AG04449 (cell line): Measurements from ENCODE around the gene GSX1.

ENCODE experiments used
- CTCF ChIA-PET: fragments of 350-600 bp; formaldehyde crosslinking; extraction: SDS; loops from one replicate; lab custom pipeline; 2021; ENCODE audit warnings: antibody characterized with exemption; lab: Yijun Ruan, JAX
- POLR2A ChIA-PET: fragments of 400-600, 350-600 bp; formaldehyde crosslinking; extraction: SDS; loops from one replicate; lab custom pipeline; 2020; ENCODE audit warnings: antibody characterized with exemption, inconsistent platforms; lab: Yijun Ruan, JAX
- DNase-seq: peaks from one replicate; pipeline ENCODE4 v3.0.0-alpha.2; 2010; ENCODE audit warnings: low read depth, low spot score
- H3K4me3 ChIP-seq: 2 replicates; pipeline ENCODE4 v1.5.1; 2011; ENCODE audit warnings: low read depth, mild to moderate bottlenecking, control low read depth, low read length
- TF ChIP-seq, protein P1 (sequence below): IDR thresholded peaks from one replicate; pipeline ENCODE4 v1.5.1; 2011; ENCODE audit warnings: mild to moderate bottlenecking, moderate library complexity, low read length, control low read depth, inconsistent platforms; ENCODE audit not compliant: insufficient read depth; ENCODE audit errors: missing control alignments

GSX1 gene

DNA sequence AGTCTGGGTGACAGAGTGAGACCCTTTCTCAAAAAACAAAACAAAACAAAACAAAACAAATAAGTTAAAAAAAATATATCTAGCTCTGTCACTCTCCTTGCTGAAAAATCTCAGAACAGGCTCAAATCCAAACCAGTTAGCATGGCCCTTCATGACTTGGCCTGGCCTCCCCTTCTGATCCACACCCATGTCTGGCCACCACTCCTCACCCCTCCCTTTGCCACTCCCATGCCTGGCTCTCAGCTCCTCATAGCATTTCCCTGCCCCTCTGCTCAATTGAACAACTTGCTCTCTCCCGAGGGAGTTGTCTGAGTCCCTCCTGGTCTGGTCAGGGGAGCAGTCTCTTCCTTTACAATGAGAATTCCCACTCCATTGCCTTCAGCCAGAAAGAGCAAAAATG is 4.0 kb upstream of the GSX1 start:
- TF ChIP-seq, protein P1, sequence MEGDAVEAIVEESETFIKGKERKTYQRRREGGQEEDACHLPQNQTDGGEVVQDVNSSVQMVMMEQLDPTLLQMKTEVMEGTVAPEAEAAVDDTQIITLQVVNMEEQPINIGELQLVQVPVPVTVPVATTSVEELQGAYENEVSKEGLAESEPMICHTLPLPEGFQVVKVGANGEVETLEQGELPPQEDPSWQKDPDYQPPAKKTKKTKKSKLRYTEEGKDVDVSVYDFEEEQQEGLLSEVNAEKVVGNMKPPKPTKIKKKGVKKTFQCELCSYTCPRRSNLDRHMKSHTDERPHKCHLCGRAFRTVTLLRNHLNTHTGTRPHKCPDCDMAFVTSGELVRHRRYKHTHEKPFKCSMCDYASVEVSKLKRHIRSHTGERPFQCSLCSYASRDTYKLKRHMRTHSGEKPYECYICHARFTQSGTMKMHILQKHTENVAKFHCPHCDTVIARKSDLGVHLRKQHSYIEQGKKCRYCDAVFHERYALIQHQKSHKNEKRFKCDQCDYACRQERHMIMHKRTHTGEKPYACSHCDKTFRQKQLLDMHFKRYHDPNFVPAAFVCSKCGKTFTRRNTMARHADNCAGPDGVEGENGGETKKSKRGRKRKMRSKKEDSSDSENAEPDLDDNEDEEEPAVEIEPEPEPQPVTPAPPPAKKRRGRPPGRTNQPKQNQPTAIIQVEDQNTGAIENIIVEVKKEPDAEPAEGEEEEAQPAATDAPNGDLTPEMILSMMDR, result no peak
- CTCF ChIA-PET, result interaction anchor here (1.3 kb wide), 1 partner anchor 411 kb away, joined by 3 read pairs; no protein-coding TSS in a partner anchor
- H3K4me3 ChIP-seq, result no peak overlapping the region
- DNase-seq, result no peak
- POLR2A ChIA-PET, result no interaction called here

DNA sequence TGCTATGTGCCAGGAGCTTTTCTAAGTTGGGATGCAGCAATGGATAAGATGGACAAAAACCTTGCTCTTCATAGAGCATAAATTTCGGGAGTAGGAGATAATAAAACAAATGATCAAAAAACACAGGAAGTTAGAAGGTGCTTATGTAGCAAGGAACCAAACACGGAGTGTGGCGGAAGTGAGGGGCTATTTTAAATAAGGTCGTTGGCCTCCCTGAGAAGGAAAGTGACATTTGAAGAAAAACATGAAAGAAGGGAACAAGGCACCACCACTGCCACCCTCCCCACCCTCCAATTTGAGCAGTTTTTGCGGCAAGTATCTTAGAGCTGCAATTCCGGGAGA is 3.2 kb upstream of the GSX1 start:
- ChIA-PET CTCF (interaction anchor here (1.3 kb wide), 1 partner anchor 412 kb away, joined by 3 read pairs; no protein-coding TSS in a partner anchor), POLR2A (no interaction called here)
- TF ChIP-seq, protein P1, result no peak
- no peak overlapping the region for H3K4me3 ChIP-seq
- no peak for DNase-seq

DNA sequence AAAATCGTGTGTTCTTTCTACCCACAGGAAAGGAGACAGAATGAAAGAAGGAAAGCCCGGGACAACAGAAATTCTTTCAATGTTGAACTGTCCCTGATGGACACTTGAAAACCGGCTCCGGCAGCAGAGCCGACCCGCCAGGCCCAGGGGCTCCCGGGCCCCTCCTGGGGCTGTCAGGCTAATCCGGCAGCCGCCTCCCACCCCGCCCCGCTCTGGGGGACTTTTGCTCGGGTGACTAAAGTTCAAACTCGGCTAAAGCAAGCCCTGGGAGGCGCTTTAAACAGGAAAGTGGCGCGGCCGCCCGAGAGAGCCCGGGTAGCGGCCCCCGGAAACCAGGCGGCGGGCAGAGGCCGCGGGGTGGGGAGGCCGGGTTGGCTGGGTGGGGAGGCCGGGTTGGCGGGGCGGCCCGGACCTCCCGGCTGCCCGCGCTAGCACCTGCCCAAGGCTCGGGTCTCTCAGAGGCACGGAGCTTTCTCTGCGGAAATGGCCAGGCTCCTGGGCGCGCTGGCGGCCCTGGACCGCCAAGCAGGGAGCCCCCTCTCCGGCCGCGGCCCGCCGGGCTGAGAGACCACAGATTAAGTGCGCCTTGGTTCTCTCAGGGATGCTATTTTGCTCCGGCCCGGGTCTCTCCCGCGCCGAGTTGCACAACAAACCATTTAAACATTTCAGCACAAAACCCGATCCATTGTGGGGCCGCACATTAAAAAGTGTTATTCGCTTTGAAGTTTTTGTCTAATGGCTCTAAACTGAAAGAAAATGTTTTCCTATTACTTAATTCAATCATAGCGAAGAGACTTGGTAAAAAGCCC is 2.6 kb upstream of the GSX1 start:
- CTCF ChIA-PET, result interaction anchor here (1.3 kb wide), 1 partner anchor 412 kb away, joined by 3 read pairs; no protein-coding TSS in a partner anchor
- no peak overlapping the region for H3K4me3 ChIP-seq
- DNase-seq, result no peak
- TF ChIP-seq, protein P1, result no peak
- POLR2A ChIA-PET, result no interaction called here

DNA sequence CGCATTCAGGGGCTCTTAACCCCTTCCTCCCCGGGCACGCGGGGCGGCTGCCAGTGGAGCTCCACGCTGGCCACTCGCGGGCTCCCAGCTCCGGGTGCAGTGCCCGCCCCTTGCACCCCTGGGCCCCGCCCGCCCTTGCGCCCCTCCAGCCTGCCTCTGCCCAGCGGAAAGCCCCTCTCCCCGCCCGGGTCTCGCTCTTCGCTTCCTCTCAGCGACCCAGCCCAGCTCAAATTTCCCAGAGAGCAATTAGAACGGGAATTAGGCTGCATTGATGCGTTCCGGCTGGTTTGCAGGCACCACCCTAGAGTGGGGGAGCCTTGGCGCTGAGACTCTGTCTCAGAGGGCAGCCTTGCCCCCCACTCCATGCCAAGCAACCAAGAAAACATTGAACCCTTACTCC is 1.8 kb upstream of the GSX1 start:
- H3K4me3 ChIP-seq, result no peak overlapping the region
- TF ChIP-seq, protein P1, result no peak
- POLR2A ChIA-PET, result interaction anchor here (0.6 kb wide), 1 partner anchor 520 kb away, joined by 3 read pairs; the partner anchor contains the start of gene RASL11A
- CTCF ChIA-PET, result no interaction called here
- DNase-seq, result no peak

DNA sequence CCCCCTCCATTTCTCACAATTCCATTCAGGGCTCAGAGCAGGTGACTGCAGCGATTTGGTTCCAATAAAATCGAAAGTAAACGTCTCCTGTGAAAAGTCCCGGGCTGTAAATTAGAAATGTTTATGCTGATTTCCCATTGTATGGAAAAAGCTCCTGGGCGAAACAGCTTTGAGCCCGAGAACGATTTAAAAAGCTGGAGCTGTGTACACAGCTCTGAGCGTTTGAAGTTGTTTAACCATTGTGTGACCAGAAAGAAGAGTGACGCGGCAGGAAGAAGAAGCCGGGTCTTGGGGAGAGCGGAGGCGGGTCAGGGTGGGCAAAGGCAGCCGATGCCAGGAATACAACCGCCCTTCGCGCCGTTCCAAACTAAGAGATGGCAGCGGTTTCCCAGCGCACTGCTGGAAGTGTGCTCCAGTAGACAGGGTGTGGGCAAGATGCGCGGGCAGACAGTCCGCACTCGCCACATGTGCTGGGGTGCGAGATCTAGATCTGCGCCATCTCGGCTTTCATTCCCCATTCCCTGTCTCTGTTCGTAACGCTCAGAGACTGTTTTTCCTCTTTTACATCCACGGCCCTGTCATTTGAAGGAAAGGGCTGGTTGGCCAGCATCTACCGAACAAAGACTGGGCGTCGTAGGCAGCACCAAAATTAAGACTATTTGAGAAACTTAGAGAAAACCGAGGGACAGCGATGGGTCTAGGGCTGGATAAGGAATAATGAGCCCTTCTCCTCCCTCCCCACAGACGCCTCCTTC is 960 bp upstream of the GSX1 start:
- POLR2A ChIA-PET, result interaction anchor here (0.6 kb wide), 1 partner anchor 521 kb away, joined by 3 read pairs; the partner anchor contains the start of gene RASL11A
- CTCF ChIA-PET, result no interaction called here
- no peak for DNase-seq
- TF ChIP-seq, protein P1, result no peak
- H3K4me3 ChIP-seq, result peak overlapping the region; percentile 29

DNA sequence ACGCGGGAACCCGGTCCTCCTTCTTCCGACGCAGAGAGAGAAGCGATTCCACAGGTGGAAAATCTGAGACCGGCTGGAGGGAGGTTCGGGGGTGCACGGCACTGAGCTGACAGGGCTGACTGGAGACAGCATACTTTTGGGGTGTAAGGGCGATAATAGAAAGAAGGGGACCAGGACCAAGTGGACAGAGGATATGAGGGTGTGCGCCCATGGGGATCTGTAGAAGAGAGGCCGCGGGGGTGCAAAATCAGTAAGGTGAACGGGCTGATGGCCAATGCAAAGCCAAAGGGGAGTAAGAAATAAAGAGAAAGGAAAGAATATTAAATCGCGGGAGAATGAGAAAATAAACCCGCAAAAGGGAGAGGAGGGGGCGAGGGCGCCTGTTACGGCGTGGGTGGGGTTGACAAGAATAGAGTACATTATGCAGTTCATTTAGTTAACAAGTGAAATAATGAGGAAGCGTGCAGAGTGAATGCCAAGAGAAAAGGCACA is 336 bp upstream of the GSX1 start:
- no peak for DNase-seq
- ChIA-PET CTCF (no interaction called here), POLR2A (no interaction called here)
- TF ChIP-seq, protein P1, result no peak
- H3K4me3 ChIP-seq, result no peak overlapping the region
